GM12892 (cell line): ENCODE measurements around the gene MATN4.

Source experiments
- POLR2A ChIP-seq: IDR thresholded peaks from 2 replicates; pipeline ENCODE4 v1.6.1; 2011; ENCODE audit warnings: low read depth, low read length, control low read depth
- POLR2AphosphoS5 ChIP-seq: IDR thresholded peaks from 2 replicates; pipeline ENCODE4 v1.6.1; 2011; ENCODE audit warnings: low read depth, low read length, control low read depth

GRCh38 chr20:45355209-45356084 lies 47.3 kb upstream of the MATN4 start:
- TF ChIP-seq POLR2A (no peak), POLR2AphosphoS5 (no peak)
